Measurements from ENCODE around the gene MRPL48.
"Not testable (repeated sequence)": the region's sequence is repeated elsewhere in the genome, so short reads cannot be mapped to it uniquely, and the experiment has no call there.

- TF ChIP-seq POLR2A (IDR thresholded peaks at IDR 0.05; ENCODE audit: low read length); GATA1 (IDR thresholded peaks at IDR 0.05; ENCODE audit: low read depth, low read length): not testable (repeated sequence)
Observed at GRCh38 chr11:73770811-73771210, 16.9 kb upstream of the MRPL48 start.

Measured in erythroblast (primary cell).